Osteocyte (in vitro differentiated cells): Measurements from ENCODE around the gene TRIM9. TPM values are rescaled to one million over a fixed set of nuclear protein-coding genes. Genes with fewer than 3 reads are reported as not detected.
"Not testable (repeated sequence)": the region's sequence is repeated elsewhere in the genome, so short reads cannot be mapped to it uniquely, and the experiment has no call there.

Experiments
- DNase-seq: peaks from one replicate; pipeline ENCODE4 v3.0.0; 2021; ENCODE audit warnings: mixed read lengths; ENCODE audit not compliant: unreplicated experiment; ENCODE audit errors: extremely low spot score
- H3K27ac Mint-ChIP-seq: one replicate; pipeline ENCODE4 v1.8.0; 2021; ENCODE audit warnings: mild to moderate bottlenecking, mixed read lengths; ENCODE audit not compliant: unreplicated experiment
- H3K27me3 Mint-ChIP-seq: one replicate; pipeline ENCODE4 v1.8.0; 2021; ENCODE audit warnings: mixed read lengths; ENCODE audit not compliant: unreplicated experiment
- H3K36me3 Mint-ChIP-seq: one replicate; pipeline ENCODE4 v1.8.0; 2021; ENCODE audit warnings: mixed read lengths; ENCODE audit not compliant: unreplicated experiment
- H3K4me1 Mint-ChIP-seq: one replicate; pipeline ENCODE4 v1.8.0; 2021; ENCODE audit warnings: mixed read lengths; ENCODE audit not compliant: unreplicated experiment
- H3K4me3 Mint-ChIP-seq: one replicate; pipeline ENCODE4 v1.8.0; 2021; ENCODE audit warnings: mild to moderate bottlenecking, moderate library complexity, mixed read lengths; ENCODE audit not compliant: unreplicated experiment
- H3K9me3 Mint-ChIP-seq: one replicate; pipeline ENCODE4 v1.8.0; 2021; ENCODE audit warnings: mixed read lengths; ENCODE audit not compliant: unreplicated experiment
- CTCF ChIP-seq: fragments of 200-600 bp; sonication (generic); IDR thresholded peaks from 2 replicates; pipeline ENCODE4 v1.5.0; 2021; ENCODE audit warnings: antibody characterized with exemption, mild to moderate bottlenecking, moderate library complexity
- total RNA-seq: library from RNA; stranded (reverse); gene quantifications from 2 replicates; pipeline ENCODE4 v1.2.1, GENCODE V29; 2021

The TRIM9 gene
- total RNA-seq, 1 donor from 2014 or later: 4.8 TPM

GRCh38 chr14:50957296-50957695 lies 137.6 kb downstream of the TRIM9 start:
- no peaks in the 10 kb centered on the region for H3K27me3 Mint-ChIP-seq
- no peaks in the 10 kb centered on the region for H3K36me3 Mint-ChIP-seq
- no peaks in the 10 kb centered on the region for H3K9me3 Mint-ChIP-seq
- H3K4me1 Mint-ChIP-seq: peaks cover 35% of the 10 kb centered on the region
- no peak overlapping the region for H3K4me3 Mint-ChIP-seq
- DNase-seq: no peak
- TF ChIP-seq CTCF: no peak
- H3K27ac Mint-ChIP-seq: peak overlapping the region; percentile 73

- peak overlapping the region; percentile 73 for H3K27ac Mint-ChIP-seq
- H3K4me3 Mint-ChIP-seq: not testable (repeated sequence)
Observed at GRCh38 chr14:50956421-50956820, 138.5 kb downstream of the TRIM9 start.

GRCh38 chr14:50955373-50956043 lies 139.4 kb downstream of the TRIM9 start:
- Mint-ChIP-seq H3K27me3 (no peaks in the 10 kb centered on the region), H3K36me3 (no peaks in the 10 kb centered on the region), H3K4me3 (no peak overlapping the region), H3K9me3 (no peaks in the 10 kb centered on the region), H3K27ac (peak overlapping the region; percentile 91), H3K4me1 (peaks cover 27% of the 10 kb centered on the region)
- DNase-seq: no peak
- TF ChIP-seq CTCF: peak; percentile 57

More at GRCh38 chr14:50956421-50956820, 138.5 kb downstream of the TRIM9 start:
- H3K4me1 Mint-ChIP-seq: peaks cover 33% of the 10 kb centered on the region
- not testable (repeated sequence) for H3K27me3 Mint-ChIP-seq, H3K9me3 Mint-ChIP-seq, H3K36me3 Mint-ChIP-seq, DNase-seq

- Mint-ChIP-seq H3K9me3 (no peaks in the 10 kb centered on the region), H3K4me1 (peaks cover 27% of the 10 kb centered on the region), H3K36me3 (no peaks in the 10 kb centered on the region), H3K27ac (peak overlapping the region; percentile 91), H3K4me3 (no peak overlapping the region), H3K27me3 (no peaks in the 10 kb centered on the region)
- no peak for DNase-seq
- peak; percentile 83 for TF ChIP-seq CTCF
Observed at GRCh38 chr14:50954811-50955372, 140.0 kb downstream of the TRIM9 start.

GRCh38 chr14:50953502-50953901 lies 141.4 kb downstream of the TRIM9 start:
- no peaks in the 10 kb centered on the region for H3K36me3 Mint-ChIP-seq
- no peaks in the 10 kb centered on the region for H3K9me3 Mint-ChIP-seq
- no peak for TF ChIP-seq CTCF
- no peaks in the 10 kb centered on the region for H3K27me3 Mint-ChIP-seq
- H3K4me3 Mint-ChIP-seq: no peak overlapping the region
- H3K4me1 Mint-ChIP-seq: peaks cover 27% of the 10 kb centered on the region
- no peak for DNase-seq
- no peak overlapping the region for H3K27ac Mint-ChIP-seq
